Hepatic stellate cell (primary cell): ENCODE data around the gene SMC1A.
"Not testable (repeated sequence)": the region's sequence is repeated elsewhere in the genome, so short reads cannot be mapped to it uniquely, and the experiment has no call there.

Experiments used
- DNase-seq: peaks from one replicate; pipeline ENCODE4 v3.0.0; 2011; ENCODE audit warnings: low spot score

The SMC1A gene

DNA sequence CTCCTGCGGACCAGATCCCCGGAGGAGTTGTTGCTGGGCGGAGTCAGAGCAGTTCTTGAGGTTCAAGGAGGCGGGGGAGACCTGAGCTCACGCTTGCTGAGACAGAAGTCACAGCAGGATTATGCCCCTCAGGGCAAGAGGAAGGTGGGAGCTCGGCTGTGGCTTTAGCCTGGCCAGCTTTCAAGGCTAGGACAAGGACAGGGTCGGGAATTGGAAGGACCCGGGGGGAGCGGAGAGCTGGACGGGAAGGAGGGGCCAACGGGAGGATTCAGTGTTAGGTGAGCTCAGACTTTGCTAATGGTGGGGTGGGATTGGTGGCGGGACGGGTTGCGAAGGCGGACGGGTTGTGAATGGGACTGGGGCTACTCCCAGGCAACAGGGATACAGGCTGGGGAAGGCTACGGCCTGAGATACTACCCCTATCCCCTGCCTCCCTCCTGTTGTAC is 430 bp upstream of the SMC1A start, which contains the start of gene RIBC1:
RIBC1 (plus strand) TSS at position 13 of the 446 bp plus-strand sequence. CDS start 3,404 bp downstream, outside the sequence.
- DNase-seq = no peak

DNA sequence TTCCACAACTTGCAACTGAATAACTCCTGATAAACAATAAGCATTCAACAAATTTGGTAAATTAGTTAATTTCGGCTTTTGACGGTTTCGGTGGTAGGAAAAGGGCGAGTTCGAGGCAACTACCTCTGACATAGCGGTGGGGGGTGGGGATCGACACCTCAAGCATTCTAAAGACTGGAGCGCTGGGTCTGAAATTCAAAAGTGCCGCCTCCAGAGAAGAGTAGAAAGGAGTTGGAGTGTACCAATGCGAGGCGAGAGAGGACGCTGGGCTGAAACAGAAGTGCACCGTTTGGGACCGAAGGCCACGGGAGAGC is 725 bp downstream of the SMC1A start:
- DNase-seq = no peak

DNA sequence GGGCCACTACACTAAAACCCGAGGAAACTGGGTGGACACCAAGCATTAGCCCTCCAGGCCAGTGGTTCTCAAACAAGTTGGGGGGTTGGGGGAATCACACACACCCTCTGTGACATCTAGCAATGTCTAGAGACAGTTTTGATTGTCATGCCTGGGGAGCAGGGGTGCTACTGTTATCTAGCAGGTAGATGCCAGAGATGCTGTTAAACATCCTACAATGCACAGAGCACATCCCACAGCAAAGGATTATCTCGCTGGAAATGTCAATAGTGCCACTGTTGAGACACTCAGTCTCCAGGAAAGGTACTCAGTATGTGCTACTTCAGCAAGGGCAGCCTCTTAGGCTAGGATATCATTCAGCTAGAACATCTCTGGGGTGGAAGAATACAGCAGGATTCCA is 1.3 kb downstream of the SMC1A start:
- no peak for DNase-seq

DNA sequence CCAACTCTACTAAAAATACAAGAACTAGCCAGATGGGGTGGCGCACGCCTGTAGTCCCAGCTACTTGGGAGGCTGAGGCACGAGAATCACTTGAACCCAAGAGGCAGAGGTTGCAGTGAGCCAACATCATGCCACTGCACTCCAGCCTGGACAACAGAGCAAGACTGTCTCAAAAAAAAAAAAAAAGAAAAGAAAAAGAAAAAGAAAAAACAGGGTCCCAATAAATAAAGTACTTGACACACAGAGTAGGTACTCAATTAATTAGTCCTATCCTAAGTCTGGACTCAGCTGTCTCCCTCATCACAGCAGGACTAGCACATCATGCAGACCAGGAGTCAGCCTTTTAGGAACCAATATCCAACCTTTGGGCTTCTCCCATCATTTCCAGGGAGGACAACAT is 2.1 kb downstream of the SMC1A start:
- not testable (repeated sequence) for DNase-seq

DNA sequence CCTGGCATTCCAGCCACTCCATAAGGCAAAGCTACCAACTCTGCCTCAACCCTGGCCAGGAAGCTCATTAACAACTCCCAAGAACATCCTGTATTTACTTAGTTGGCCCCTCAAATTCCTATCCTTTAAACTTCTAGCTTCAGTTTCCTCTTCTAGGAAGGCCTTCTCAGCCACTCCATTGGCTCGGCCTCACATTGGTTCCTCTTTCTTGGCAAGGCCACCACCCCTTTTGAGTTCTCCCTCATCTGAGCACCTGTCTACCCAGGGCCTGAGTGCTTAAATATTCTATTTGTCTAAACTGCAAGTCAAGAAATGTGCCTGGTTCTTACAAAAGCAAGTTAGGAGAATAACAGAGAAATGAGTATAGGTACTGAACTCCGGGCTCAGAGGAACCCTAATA is 10.0 kb downstream of the SMC1A start:
- DNase-seq = no peak

DNA sequence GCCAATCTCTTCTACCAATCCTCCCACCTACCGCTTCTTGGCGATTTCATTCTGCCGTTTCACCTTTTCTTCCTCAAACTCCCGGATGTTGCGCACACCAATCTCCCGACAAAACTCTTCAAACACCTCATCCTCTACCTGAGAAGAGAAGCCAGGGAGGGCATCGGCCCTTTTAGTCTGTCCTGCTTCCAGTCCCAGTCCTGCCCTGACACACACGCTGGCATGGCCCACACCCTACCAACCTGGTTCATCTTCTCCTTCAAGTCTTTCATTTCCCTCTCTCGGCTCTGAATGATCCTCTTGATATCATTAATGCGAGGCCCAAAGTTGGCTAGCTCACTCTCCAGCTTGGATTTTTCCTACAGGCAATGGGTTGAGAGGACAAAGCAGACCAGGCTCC is 18.9 kb downstream of the SMC1A start:
- DNase-seq = no peak

DNA sequence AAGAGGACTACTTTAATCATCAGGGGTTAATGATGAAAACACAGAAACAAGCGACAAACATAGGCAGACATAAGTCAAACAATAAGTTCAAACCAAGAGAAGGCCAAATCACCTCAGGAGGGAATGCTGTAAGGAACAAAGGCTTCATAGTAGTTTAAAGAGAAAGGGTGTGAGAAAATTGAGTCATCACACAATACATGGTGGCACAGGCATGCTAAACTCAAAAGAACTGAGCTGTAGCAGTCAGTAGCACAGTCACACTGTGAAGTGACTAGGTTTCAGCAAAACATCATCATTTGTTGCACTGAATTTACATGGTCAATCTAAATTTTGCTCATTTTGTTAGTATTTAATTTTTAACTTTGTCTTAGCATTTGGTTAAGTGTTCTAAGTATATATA is 24.2 kb downstream of the SMC1A start:
- no peak for DNase-seq

DNA sequence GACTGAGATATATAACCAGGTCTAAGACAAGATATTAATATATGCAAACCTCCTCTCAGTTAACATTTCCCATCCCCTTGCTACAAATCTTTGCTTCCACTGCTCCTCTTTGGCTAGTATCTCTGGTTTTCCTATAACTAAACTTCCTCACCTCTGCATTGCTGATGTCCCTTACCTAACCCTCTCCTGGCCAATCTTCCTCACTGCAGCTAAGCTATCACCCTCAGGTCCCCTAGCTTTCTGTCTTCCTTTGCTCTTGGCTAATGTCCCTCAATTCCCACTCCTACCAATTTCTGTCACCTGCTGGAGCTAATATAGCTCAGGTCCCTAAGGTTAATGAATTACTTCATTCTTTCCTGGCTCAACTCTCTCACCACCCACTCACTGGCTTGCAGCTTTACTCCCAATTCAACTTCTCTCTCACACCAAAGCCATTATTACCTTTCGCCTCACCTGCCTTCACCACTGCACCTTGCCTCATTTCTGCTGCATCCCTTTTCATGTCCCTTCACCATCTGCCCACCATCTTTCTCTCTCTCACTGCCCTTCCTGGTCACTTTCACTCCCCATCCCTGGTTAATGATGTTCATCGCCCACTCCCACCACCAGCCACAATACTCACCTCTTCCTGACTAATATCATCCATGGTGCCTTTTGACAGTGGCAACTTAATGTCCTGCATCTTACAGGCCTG is 26.7 kb downstream of the SMC1A start:
- no peak for DNase-seq

DNA sequence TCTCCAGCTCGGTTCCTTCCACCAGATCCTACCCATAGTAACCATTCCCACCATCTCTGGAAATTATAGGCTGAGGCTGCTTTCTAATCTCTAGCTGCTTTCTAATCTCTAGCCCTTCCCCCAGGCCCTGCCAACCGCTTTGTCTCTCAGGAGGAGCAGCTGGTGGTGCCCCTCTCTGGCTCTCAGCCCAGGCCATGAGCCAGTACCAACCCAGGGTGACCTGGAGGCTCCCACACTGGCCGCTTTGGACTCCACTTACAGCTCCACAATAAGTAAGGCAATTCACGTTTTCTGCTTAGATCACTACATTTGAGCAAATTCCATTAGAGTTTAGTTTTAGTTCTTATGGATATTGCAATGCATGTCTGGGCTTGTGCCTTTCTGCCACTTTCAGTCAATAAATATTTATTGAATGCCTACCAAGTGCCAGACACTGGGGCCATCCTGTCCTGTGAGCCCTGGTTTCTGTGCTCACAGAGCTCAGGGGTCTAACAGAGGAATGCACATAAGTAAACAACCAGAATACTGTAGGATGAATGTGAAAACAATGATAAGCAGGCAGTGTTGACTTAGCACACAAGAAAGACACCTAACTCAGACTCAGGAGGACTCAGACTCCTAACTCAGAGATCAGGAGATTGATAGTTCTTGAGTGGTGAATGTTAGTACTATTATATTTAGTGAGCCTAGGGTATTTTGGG is 38.9 kb downstream of the SMC1A start:
- no peak for DNase-seq

DNA sequence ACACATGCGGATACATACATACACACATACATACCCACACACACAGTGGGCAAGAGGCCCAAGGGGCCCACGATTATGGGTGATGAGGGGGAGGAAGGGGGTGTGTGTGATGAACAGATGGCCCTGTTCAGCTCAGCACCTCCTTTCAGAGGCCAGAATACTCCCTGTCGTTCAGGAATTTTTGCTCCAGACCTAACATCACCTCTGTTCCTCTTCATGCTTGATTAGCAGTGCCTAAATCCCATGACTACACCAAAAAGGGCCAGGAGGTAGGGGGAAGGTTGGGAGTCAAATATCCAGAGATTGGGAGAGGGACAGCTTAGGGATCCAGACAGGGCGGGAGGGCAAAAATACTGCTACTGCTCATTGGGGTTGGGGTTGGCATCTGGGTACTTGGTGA is 42.7 kb downstream of the SMC1A start:
- DNase-seq = no peak

DNA sequence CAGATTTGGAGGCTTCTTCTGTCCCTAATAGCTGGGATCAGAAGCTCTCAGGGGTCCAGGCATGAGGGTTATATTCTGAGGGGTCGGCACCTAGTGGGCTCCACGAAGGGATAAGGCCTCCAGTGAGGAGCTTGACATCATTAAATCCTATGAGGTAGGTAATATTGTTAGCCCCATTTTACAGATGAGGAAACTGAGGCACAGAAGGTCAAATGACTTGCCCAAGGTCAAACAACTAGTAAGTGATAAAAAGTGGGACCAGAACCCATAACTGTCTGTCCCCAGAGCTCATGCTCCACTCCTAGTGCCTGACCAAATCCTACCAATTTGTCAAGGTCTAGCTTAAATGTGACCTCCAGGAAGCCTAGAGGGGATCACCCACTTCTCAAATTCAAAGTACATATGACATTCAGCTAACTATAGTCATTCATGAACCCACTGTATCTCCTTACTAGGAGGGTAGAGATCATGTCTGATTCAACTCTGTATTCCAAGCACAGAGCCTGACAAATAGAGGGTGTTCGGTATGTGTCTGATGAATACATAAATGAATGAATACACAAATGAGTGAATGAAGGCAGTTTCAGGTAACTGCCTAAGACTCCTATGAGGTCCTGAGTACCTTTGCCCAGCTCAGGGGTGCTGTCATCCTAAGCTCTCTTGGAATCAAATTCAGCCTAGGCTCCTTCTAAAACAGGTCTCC is 43.3 kb downstream of the SMC1A start:
- no peak for DNase-seq

DNA sequence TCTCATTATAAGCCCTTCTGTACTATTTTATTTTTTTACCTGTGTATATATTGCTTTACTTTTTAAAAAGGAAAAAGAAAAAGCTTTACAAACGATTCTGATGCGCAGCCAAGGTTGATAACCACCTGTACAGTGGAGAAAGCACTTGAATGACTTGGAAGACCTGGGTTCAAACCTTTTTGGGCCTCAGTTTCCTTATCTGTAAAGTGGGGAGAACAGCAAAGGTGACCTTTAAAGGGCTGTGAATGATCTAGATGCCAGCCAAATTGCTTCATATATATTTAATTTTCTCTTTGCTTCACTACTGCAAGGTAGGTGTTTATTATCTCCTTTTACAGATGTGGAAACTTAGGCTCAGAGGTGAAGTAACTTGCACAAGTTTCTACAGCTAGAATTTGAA is 45.0 kb downstream of the SMC1A start:
- no peak for DNase-seq

DNA sequence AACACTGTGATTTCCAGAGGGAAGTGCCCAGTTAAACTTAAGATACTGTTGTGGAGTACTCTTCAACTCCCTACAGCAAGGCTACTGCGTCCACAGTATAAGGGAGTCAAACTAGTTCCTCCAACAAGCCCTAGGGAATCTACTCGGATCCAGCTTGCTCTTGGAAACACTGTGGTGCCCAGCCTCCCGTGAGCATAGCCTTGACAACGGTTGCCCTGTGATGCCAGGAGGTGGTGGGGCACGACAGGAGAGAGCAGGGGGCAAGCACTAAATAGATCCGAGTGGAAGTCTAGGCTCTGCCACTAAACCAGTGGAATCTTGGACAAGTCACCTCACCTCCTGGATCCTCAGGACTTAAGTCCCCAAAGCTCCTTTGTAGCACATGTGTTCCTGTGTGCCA is 45.6 kb downstream of the SMC1A start:
- no peak for DNase-seq

DNA sequence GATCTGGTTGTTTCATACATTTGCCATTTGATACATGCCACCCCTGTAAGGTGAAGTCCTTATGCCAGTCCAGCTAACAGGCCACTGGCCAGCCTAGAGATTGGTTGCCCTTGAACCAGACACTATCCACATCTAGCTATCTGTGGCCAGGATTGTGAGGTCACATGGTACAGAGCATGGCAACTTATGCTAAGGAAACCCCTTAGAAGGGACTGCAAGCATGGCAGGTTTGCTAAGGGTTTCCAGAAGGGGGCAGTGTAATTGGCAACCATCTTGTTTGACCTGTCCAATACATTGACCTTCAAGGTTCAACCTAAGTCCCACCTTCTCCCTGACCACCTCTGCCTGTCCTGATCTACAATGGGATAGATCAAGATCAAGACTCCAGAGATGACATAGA is 47.5 kb downstream of the SMC1A start:
- no peak for DNase-seq

DNA sequence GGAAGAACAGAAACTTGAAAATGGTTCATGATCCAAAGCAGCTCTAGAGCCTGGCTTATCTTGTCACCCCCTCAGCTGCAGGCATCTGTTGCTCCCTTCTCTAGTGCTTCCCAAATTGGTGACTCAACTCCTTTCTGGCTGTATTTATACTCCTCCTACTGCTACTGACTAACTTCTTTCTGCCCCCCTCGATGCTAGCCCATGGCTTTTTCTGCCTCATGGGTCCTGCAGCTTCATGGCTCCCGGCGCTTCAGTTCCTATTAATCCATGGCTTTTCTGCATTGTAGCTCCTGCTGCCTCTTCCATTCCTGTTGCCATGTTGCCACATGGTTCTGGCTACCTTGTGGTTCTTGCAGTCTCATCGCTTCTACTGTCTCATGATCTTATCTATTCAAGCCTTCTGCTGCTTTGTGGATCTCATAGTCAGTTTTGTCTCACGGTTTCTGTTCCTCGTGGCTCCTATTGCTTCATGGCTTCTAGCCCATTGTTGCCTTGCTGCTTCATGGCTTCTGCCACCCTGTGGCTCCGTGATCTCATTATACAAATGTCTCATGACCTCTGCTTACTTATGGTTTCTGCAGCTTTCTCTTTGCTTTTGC is 48.1 kb downstream of the SMC1A start:
- peak; percentile 11 for DNase-seq

DNA sequence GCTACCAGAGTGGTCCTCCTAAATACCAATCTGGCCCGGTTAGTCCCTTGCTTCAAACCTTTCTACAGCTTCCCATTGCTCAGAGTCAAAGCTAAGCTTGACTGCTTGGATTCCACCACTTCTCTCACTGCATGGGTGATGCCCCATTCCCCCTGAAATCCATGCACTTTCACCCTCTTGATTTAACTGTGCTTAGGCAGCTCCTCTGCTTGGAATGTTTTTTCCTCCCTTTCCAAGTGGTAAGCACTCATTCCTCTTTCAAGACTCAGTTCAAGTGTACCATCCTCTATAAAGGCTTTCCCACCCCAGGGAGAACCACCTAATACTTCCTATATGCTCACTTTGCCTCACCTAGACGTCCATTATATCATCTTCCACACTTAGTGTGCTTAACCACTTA is 49.1 kb downstream of the SMC1A start:
- DNase-seq = no peak

DNA sequence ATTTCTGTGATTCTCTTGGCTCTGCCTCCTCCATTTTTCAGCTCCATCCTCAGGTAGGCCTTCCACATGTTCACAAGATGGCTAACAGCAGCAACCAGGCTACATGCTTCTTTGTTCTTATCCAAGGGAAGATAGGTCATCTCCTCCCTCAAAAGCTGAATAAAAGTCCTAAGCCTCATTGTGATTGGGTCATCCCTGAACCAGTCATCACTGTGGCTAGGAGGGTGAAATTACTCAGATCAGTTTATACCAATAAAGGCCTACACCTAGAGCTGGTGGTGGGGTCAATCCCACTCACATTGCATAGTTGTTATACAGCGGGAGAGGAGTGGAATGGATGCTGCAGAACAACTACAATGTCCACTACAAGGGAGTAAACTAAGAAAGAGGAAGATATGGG is 56.0 kb downstream of the SMC1A start:
- not testable (repeated sequence) for DNase-seq

DNA sequence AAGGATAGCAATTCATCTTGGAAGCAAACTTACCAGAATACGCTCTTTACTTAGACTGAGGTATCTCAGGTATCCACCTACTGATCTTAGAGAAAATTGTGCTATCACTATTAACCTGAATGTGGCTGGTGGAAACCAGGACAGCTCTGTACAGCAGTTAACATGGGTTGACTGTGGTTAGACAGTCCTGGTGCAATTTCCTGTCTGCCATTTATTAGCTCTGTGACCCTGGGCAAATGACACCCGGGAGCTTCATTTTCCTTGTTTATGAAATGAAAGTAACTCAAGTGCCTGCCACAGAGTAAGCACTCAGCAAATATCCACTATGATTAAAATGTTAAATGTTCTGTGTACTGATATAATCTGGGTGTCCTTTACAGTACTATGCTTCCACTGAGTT is 60.0 kb downstream of the SMC1A start:
- DNase-seq = no peak

DNA sequence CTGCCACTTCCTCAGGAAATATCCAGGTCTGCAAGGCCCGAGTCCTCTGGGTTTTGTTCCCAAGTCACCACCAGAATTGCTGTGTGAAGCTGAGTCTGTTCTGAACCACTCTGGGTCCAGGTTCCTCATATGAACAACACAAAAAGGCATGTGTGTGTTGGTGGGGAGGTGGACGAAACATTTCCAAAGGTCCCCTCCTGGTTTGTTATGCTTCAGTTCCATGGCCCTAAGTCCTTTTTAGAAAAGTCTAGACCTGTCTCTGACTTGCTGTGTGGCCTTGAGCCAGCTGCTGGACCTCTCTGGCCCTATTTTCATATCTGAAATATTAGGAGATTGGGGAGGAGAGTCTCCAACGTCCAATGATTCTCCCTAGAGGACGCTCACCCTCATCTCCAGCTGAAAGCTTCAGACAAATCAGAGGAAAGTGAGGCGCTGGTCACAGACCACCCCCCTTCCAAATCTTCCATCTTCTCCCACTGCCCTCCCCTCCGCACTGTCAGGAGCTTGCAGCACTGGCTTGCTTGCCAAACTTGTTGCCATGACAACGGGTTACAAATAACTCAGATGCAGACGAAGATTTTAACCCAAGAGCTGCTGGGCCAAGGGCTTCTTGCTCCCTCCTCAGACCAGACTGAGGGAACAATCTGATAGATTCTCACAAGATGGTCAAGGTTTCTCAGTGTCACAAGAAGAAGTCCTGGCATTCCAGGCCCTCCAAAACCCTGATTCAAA is 64.5 kb downstream of the SMC1A start:
- peak; percentile 12 for DNase-seq

DNA sequence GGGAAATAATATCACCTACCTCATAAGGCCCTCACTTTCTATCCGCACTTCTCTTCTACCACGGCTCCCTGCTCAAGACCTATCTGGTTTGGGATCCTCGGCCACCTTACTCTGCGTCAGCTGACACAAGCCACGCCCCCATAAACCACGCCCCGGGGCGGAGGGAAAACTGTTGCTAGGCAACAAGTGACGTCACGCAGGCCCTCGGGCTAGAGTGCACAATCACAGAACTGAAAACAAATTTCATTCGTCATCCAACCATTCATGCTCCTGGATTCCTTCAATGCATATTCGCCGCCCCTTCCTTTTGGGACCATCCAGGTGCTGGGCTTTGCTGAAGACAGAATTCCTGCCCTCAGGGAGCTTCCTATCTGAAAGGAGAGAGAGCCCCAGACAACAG is 66.3 kb downstream of the SMC1A start:
- no peak for DNase-seq

DNA sequence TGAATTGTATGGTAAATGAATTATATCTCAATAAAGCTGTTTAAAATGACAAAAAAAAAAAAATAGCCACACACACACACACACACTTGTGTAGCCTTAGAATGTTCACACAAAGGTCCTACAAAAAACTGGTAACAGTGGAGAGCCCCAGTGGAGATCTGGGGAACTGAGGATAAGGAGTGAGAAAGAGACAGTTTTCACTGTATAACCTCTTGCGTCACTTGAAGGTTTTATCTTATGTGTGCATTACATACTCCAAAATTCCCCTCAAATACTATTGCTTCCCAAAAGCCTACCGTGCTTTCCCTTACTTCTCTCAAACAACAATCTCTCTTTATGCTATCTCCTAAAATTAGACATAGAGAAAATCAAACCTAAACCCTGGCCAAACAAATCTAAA is 67.8 kb downstream of the SMC1A start:
- DNase-seq = no peak

DNA sequence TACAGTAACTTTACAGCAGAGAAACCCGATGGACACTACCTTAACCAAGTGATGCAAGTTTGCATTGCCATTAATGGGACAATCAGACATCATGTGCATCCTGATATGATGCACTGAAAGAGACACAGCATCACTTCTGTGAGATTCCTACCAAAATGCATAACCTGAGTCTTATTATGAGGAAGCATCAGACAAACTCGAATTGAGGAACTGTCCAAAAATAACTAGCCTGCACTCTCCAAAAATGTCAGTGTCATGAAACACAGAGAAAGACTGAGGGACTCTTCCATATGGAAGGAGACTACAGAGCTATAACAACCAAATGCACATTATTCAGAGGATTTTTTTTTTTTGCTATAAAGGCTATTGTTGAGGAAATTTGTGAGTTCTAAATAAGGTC is 74.5 kb downstream of the SMC1A start:
- no peak for DNase-seq
